ENCODE data around the gene RAB1A. TPM values are rescaled to one million over a fixed set of nuclear protein-coding genes. Genes with fewer than 3 reads are reported as not detected.

RAB1A gene
- total and polyA plus RNA-seq, 2 of the 13 experiments (the other 11 are each of a cell fraction or from before 2014, with no cell fraction given), result 206 to 226 TPM

GRCh38 chr2:65056215-65057053, 73.5 kb downstream of the RAB1A start, which contains the start of gene CEP68 (continued):
- peak; percentile 32; the same call in 1 of the 2 replicates for TF ChIP-seq NR2C2 (CRISPR knock-in tag; IDR thresholded peaks at IDR 0.05; ENCODE audit: borderline replicate concordance)
- no peak for TF ChIP-seq ZNF557 (CRISPR knock-in tag; IDR thresholded peaks at IDR 0.05)
- peak; percentile 91; the same call in 1 of the 2 replicates for TF ChIP-seq ZFP90 (CRISPR knock-in tag; IDR thresholded peaks at IDR 0.05; ENCODE audit: borderline replicate concordance)
- TF ChIP-seq REST (IDR thresholded peaks at IDR 0.05; ENCODE audit: borderline replicate concordance in 1 of 2, low read depth in 1 of 2, low read length in 2 of 2), result peak in 1 of 2 experiments; percentile 74; a peak in 2 of 4 replicates
- no peak for TF ChIP-seq ZNF598 (CRISPR knock-in tag; IDR thresholded peaks at IDR 0.05; ENCODE audit: borderline replicate concordance)
- TF ChIP-seq ZSCAN5A (CRISPR knock-in tag; IDR thresholded peaks at IDR 0.05; ENCODE audit: borderline replicate concordance), result 0 out of 2 replicates have a peak, but pooled peaks have one; percentile 70
- peak; percentile 39; the same call in 1 of the 2 replicates for TF ChIP-seq GFI1 (CRISPR knock-in tag; IDR thresholded peaks at IDR 0.05; ENCODE audit: borderline replicate concordance)
- TF ChIP-seq ZNF530 (CRISPR knock-in tag; IDR thresholded peaks at IDR 0.05; ENCODE audit: low read depth), result no peak
- no peak for TF ChIP-seq HMG20A (CRISPR knock-in tag; IDR thresholded peaks at IDR 0.05; ENCODE audit: borderline replicate concordance)
- peak; percentile 48; the same call in 1 of the 2 replicates for TF ChIP-seq ZBED4 (CRISPR knock-in tag; IDR thresholded peaks at IDR 0.05; ENCODE audit: borderline replicate concordance)
- no peak; the same call in 1 of the 2 replicates for TF ChIP-seq ZNF414 (CRISPR knock-in tag; IDR thresholded peaks at IDR 0.05)
- peak; percentile 33; the same call in 1 of the 2 replicates for TF ChIP-seq GATA4 (IDR thresholded peaks at IDR 0.05; ENCODE audit: borderline replicate concordance, low read depth)
- peak; percentile 73; the same call in 1 of the 2 replicates for TF ChIP-seq ZNF704 (CRISPR knock-in tag; IDR thresholded peaks at IDR 0.05; ENCODE audit: borderline replicate concordance)
- TF ChIP-seq HOXA5 (CRISPR knock-in tag; IDR thresholded peaks at IDR 0.05), result peak; percentile 72
- TF ChIP-seq ZNF589 (CRISPR knock-in tag; conservative IDR thresholded peaks at IDR 0.05), result peak; percentile 70; the same call in 1 of the 2 replicates
- no peak for TF ChIP-seq ADNP (CRISPR knock-in tag; IDR thresholded peaks at IDR 0.05)
